Right lobe of liver (tissue), 6 donors: ENCODE results near the gene ANKRD44. TPM values are rescaled to one million over a fixed set of nuclear protein-coding genes. Genes with fewer than 3 reads are reported as not detected.

Experiments used
- ATAC-seq, 4 donors: fragments of 200-7000 bp; cut with Tn5 transposase; one replicate each; pipeline ENCODE4 v1.9.1; 2020; ENCODE audit warnings: mild to moderate bottlenecking in 4 of 4, moderate library complexity in 4 of 4
- DNase-seq, 3 donors: peaks; one replicate each; pipeline ENCODE4 v3.0.0-alpha.2; 2020
- H3K27ac ChIP-seq, 3 donors: fragments of 200-600 bp; one replicate each; pipeline ENCODE4 v1.8.0; 2022
- H3K27me3 ChIP-seq, 2 donors: fragments of 200-600 bp; one replicate each; pipeline ENCODE4 v1.8.0; 2022
- H3K36me3 ChIP-seq, 4 donors: fragments of 200-600 bp; sonication (generic) in 1 of 4; one replicate each; pipeline versions ENCODE4 v1.5.1 to v1.8.0; 2017 to 2022; ENCODE audit warnings: control low read depth in 1 of 4
- H3K4me1 ChIP-seq, 4 donors: fragments of 200-600 bp; sonication (generic) in 1 of 4; one replicate each; pipeline versions ENCODE4 v1.5.1 to v1.8.0; 2017 to 2022; ENCODE audit warnings: control low read depth in 1 of 4
- H3K4me3 ChIP-seq, 3 donors: fragments of 200-600 bp; one replicate each; pipeline ENCODE4 v1.8.0; 2022
- H3K9me3 ChIP-seq, 4 donors: fragments of 200-600 bp; sonication (generic) in 1 of 4; one replicate each; pipeline versions ENCODE4 v1.5.1 to v1.8.0; 2017 to 2022; ENCODE audit warnings: control low read depth in 1 of 4
- POLR2A ChIP-seq: fragments of 450-650 bp; IDR thresholded peaks from one replicate; pipeline ENCODE4 v1.6.1; 2017; ENCODE audit warnings: antibody characterized with exemption, mild to moderate bottlenecking
- WGBS: methylation state at CpG from one replicate; pipeline ENCODE4 v1.1.6; 2018; ENCODE audit warnings: low coverage, low lambda C conversion rate; ENCODE audit not compliant: insufficient coverage; ENCODE audit errors: missing lambda C conversion rate; 5-methylcytosine and 5-hydroxymethylcytosine counted together
- intact Hi-C, 2 donors: fragments of 100-400 bp; cut with DNase I; formaldehyde crosslinking; loops; one replicate each; pipeline versions ENCODE4 v1.11.2 to v1.14.1; 2022
- total RNA-seq, 6 experiments: library from RNA; depleted of rRNA in 2 of 6; stranded (reverse); fragments of >200 nt in 2 of 6; fragmentation: NEBNext Ultra II Directional in 3 of 6; extraction: Animal tissue kit (Norgen Biotek cat#: 25700) in 3 of 6; gene quantifications; one replicate each; pipeline versions ENCODE4 v1.1.0 to v1.2.4, GENCODE V29; 2016 to 2023
- TF ChIP-seq, protein P1 (sequence below), 4 donors: fragments of 200-600 bp in 3 of 4; fragments of 450-650 bp in 1 of 4; IDR thresholded peaks; one replicate each; pipeline versions ENCODE4 v1.5.1 to v1.8.0; 2016 to 2022; ENCODE audit warnings: antibody characterized with exemption in 4 of 4, mild to moderate bottlenecking in 2 of 4
- donor health status: DM: no; HTN: yes; CAD: no.
- donor health status: DM: no; HTN: no; CAD: no.
- donor health status: DM: no; HTN: no; CAD: no.
- donor health status: DM: no; HTN: yes; CAD: no.
- donor health status: DM: no; HTN: yes; CAD: no.

Gene ANKRD44
- total RNA-seq, 6 experiments from 2014 or later: 7.9 to 19.5 (median 13.3) TPM

DNA sequence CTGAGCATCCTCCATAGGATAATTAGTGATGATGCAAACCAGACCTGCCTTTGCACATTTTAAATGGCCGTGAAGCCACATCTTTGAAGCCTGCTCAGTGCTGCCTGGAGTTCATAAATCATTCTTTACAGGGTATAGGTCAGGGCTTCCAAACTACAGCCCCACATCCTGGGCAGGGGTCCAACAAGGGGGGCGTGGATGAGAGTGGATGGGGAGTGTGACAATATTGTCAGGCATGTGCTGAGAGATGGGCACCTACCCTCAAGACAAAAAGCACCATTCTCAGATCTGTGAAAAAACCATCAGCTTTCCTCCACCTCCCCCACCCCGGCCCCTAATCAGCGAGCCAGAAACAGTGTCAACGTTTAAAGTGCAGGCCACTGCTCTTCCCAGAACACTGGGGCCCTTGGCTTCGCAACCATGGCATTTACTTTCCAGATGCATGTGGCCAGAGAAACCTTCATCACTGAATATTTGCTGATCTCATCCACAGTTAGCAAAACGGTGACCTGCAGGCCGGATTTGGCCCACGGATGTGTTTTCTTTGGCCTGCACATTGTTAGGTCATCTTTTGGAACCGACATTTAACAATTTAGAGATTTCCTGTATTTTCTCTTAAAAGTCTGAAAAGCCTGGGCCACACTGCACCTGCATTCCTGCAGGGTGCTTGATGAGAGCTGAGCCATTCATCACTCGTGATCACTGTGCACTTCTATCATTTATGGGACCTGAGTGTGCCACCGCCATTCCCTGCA lies 130.7 kb downstream of the ANKRD44 start:
- no peak overlapping the region for H3K4me3 ChIP-seq
- 24% methylated on average over 8 of the region's 12 CpGs for WGBS
- H3K4me1 ChIP-seq: peaks cover 0 to 62% (median 11%) of the 10 kb centered on the region in 4 donors
- intact Hi-C loops: no loop called here
- peak; percentile 68 to 91 (median 80) for ATAC-seq
- H3K27me3 ChIP-seq: no peaks in the 10 kb centered on the region
- no peaks in the 10 kb centered on the region for H3K36me3 ChIP-seq
- peak overlapping the region; percentile 59 to 98 (median 64) for H3K27ac ChIP-seq
- peak; percentile 76 to 91 (median 87) for DNase-seq
- TF ChIP-seq POLR2A: peak; percentile 11
- TF ChIP-seq, protein P1, sequence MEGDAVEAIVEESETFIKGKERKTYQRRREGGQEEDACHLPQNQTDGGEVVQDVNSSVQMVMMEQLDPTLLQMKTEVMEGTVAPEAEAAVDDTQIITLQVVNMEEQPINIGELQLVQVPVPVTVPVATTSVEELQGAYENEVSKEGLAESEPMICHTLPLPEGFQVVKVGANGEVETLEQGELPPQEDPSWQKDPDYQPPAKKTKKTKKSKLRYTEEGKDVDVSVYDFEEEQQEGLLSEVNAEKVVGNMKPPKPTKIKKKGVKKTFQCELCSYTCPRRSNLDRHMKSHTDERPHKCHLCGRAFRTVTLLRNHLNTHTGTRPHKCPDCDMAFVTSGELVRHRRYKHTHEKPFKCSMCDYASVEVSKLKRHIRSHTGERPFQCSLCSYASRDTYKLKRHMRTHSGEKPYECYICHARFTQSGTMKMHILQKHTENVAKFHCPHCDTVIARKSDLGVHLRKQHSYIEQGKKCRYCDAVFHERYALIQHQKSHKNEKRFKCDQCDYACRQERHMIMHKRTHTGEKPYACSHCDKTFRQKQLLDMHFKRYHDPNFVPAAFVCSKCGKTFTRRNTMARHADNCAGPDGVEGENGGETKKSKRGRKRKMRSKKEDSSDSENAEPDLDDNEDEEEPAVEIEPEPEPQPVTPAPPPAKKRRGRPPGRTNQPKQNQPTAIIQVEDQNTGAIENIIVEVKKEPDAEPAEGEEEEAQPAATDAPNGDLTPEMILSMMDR (IDR thresholded peaks at IDR 0.05): no peak
- no peaks in the 10 kb centered on the region for H3K9me3 ChIP-seq

DNA sequence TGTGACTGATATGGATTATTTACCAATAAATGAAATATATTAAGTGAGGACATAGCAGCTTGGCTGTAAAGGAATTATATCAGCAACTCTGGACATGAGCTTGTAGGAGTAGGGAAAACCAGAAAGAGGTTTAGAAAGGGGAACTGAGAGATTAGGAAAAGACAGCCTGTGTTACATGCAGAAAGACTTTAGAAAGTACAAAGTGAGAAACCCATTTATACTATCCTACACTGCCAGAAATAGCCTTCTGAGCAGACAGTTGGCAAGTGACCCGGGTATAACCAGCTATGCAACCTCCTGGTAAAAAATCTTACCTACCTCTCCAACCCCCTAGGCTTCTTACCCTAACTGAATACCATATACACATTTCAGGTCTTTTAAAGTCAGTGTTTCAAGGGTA lies 134.1 kb downstream of the ANKRD44 start:
- intact Hi-C loops: no loop called here
- H3K9me3 ChIP-seq: no peaks in the 10 kb centered on the region
- H3K4me3 ChIP-seq: no peak overlapping the region
- TF ChIP-seq POLR2A: no peak
- TF ChIP-seq, protein P1 (IDR thresholded peaks at IDR 0.05): no peak
- H3K27me3 ChIP-seq: no peaks in the 10 kb centered on the region
- H3K4me1 ChIP-seq: peaks cover 0 to 30% (median 9%) of the 10 kb centered on the region in 4 donors
- ATAC-seq (no peak), DNase-seq (no peak)
- no peak overlapping the region for H3K27ac ChIP-seq
- no peaks in the 10 kb centered on the region for H3K36me3 ChIP-seq
- WGBS: 0% methylated on average over 1 of the region's 1 CpG

DNA sequence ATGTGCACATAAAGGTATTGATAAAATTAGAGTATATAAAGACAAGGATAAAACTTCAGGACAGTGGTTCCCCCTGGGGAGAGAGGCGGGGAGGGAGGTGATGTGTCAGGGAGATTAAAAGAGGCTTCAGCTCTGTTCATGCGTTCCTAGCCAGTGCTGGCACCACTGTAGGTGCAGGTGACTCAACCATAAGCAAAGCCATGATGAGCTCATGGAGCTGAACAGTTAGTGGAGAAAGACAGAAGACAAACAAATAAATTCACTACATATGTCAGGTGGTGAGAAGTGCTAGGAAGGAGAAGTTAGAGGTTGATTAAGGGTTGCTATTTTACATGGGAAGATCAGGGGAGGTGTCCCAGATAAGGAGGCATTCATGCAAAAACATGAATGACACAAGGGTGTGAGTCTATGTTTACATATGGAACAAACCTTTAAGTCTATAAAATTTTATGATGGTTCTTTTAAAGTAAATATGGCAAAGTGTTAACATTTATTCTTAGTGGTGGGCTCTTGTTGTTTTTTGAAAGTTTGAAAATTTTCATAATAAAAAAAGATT lies 136.0 kb downstream of the ANKRD44 start:
- 72% methylated on average over 2 of the region's 2 CpGs for WGBS
- no peak for DNase-seq

DNA sequence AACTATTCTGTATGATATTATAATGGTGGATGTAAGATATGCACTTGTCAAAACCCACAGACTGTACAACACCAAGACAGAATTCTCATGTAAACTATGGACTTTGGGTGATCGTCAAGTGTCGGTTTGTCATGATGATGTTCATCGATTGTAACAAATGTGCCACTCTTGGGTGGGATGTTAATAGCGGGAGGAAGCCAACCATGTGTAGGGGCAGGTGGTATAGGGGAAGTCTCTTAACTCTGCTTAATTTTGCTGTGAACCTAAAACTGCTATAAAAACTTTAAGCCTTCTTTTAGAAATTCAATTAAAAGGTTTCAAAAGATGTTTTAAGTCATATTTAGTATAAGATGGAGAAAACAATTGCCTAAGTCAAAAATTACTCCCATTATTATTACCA lies 139.0 kb downstream of the ANKRD44 start:
- WGBS: 100% methylated on average over 4 of the region's 4 CpGs
- ATAC-seq (no peak), DNase-seq (no peak)
- no peak overlapping the region for H3K4me3 ChIP-seq
- intact Hi-C loops: no loop called here
- H3K27me3 ChIP-seq: no peaks in the 10 kb centered on the region
- no peak overlapping the region for H3K27ac ChIP-seq
- TF ChIP-seq POLR2A: no peak
- TF ChIP-seq, protein P1 (IDR thresholded peaks at IDR 0.05): no peak
- H3K9me3 ChIP-seq: no peaks in the 10 kb centered on the region
- no peaks in the 10 kb centered on the region for H3K36me3 ChIP-seq
- peaks cover 0 to 14% (median 0%) of the 10 kb centered on the region in 4 donors for H3K4me1 ChIP-seq

More for the DNA sequence above, 136.0 kb downstream of the ANKRD44 start:
- intact Hi-C loops: no loop called here
- ATAC-seq: peak in 1 of 4 donors; percentile 85
- H3K36me3 ChIP-seq: no peaks in the 10 kb centered on the region
- H3K27me3 ChIP-seq: no peaks in the 10 kb centered on the region
- TF ChIP-seq POLR2A: no peak
- TF ChIP-seq, protein P1 (IDR thresholded peaks at IDR 0.05): no peak
- H3K4me3 ChIP-seq: no peak overlapping the region
- no peaks in the 10 kb centered on the region for H3K9me3 ChIP-seq
- H3K27ac ChIP-seq: no peak overlapping the region
- peaks cover 0 to 30% (median 4%) of the 10 kb centered on the region in 4 donors for H3K4me1 ChIP-seq
